ENCODE results near the gene COX5B. TPM values are rescaled to one million over a fixed set of nuclear protein-coding genes. Genes with fewer than 3 reads are reported as not detected.

Gene COX5B
- total RNA-seq, 1 donor from 2014 or later, result 1,337 TPM

GRCh38 chr2:97697252-97698235 is 51.7 kb downstream of the COX5B start:
- ATAC-seq (ENCODE audit: poor library complexity) (peak; percentile 97), DNase-seq (peak; percentile 95)
- intact Hi-C loops (cut with DNase I), result loop anchor here (5.0 to 10.0 kb wide), 2 partner anchors 50 to 103 kb away; partner anchors contain the start of gene COX5B

Other genes with a start within 250 kb of the COX5B start
- 2.6 TPM for gene ANKRD36B, start 56.2 kb upstream of the COX5B start, total RNA-seq
- gene ACTR1B, start 18.0 kb downstream of the COX5B start, total RNA-seq, result 54.5 TPM
- gene C2orf92, start 23.7 kb downstream of the COX5B start, total RNA-seq, result 1.2 TPM
- gene ZAP70, start 67.5 kb downstream of the COX5B start, total RNA-seq, result 0.70 TPM